H9 (cell line): ENCODE measurements around the gene PIP4K2A. TPM values are rescaled to one million over a fixed set of nuclear protein-coding genes. Genes with fewer than 3 reads are reported as not detected.
A peak's percentile ranks its signal among the peaks of the same experiment; 100 is the strongest.

ENCODE experiments used
- DNase-seq: peaks from one replicate; pipeline ENCODE4 v3.0.0-alpha.2; 2017
- H2AFZ ChIP-seq: one replicate; pipeline ENCODE4 v1.6.1; 2013; ENCODE audit warnings: mild to moderate bottlenecking, low read length, control low read depth, moderate library complexity
- H2AK5ac ChIP-seq: 2 replicates; pipeline ENCODE4 v1.6.1; 2013; ENCODE audit warnings: low read length, control low read depth, mixed read lengths; ENCODE audit not compliant: insufficient read length
- H2BK120ac ChIP-seq: one replicate; pipeline ENCODE4 v1.6.1; 2013; ENCODE audit warnings: low read depth, mild to moderate bottlenecking, low read length, control low read depth, inconsistent platforms; ENCODE audit not compliant: poor library complexity, severe bottlenecking
- H2BK12ac ChIP-seq: 2 replicates; pipeline ENCODE4 v1.6.1; 2013; ENCODE audit warnings: low read length, control low read depth, mixed read lengths, low read depth; ENCODE audit not compliant: insufficient read length
- H2BK15ac ChIP-seq: 2 replicates; pipeline ENCODE4 v1.6.1; 2013; ENCODE audit warnings: low read depth, low read length, control low read depth
- H2BK20ac ChIP-seq: one replicate; pipeline ENCODE4 v1.6.1; 2013; ENCODE audit warnings: low read depth, mild to moderate bottlenecking, low read length, control low read depth, inconsistent platforms; ENCODE audit not compliant: poor library complexity, severe bottlenecking
- H2BK5ac ChIP-seq: 2 replicates; pipeline ENCODE4 v1.6.1; 2013; ENCODE audit warnings: low read length, control low read depth, mixed read lengths; ENCODE audit not compliant: insufficient read length
- H3K14ac ChIP-seq: 2 replicates; pipeline ENCODE4 v1.6.1; 2013; ENCODE audit warnings: low read length, control low read depth; ENCODE audit not compliant: insufficient read depth
- H3K18ac ChIP-seq: 2 replicates; pipeline ENCODE4 v1.6.1; 2013; ENCODE audit warnings: low read depth, mild to moderate bottlenecking, mixed read lengths, low read length, control low read depth; ENCODE audit not compliant: insufficient read length
- H3K23ac ChIP-seq: 2 replicates; pipeline ENCODE4 v1.6.1; 2013; ENCODE audit warnings: low read length, control low read depth, mixed read lengths, low read depth; ENCODE audit not compliant: insufficient read length
- H3K23me2 ChIP-seq: 2 replicates; pipeline ENCODE4 v1.6.1; 2013; ENCODE audit warnings: low read depth, mild to moderate bottlenecking, mixed read lengths, low read length, control low read depth; ENCODE audit not compliant: insufficient read length, poor library complexity, severe bottlenecking
- H3K27ac ChIP-seq: 2 replicates; pipeline ENCODE4 v1.5.1; 2013; ENCODE audit warnings: low read length, control low read depth, mixed read lengths, low read depth; ENCODE audit not compliant: insufficient read length
- H3K27me3 ChIP-seq: 2 replicates; pipeline ENCODE4 v1.6.1; 2013; ENCODE audit warnings: low read length, control low read depth, inconsistent platforms; ENCODE audit not compliant: insufficient read depth
- H3K4ac ChIP-seq: 2 replicates; pipeline ENCODE4 v1.6.1; 2013; ENCODE audit warnings: low read depth, mild to moderate bottlenecking, control low read depth, inconsistent platforms, low read length, moderate library complexity
- H3K4me1 ChIP-seq: 2 replicates; pipeline ENCODE4 v1.6.1; 2013; ENCODE audit warnings: low read length, control low read depth, inconsistent platforms; ENCODE audit not compliant: insufficient read depth
- H3K4me2 ChIP-seq: 2 replicates; pipeline ENCODE4 v1.6.1; 2013; ENCODE audit warnings: low read length, control low read depth, mixed read lengths; ENCODE audit not compliant: insufficient read length, insufficient read depth
- H3K56ac ChIP-seq: 2 replicates; pipeline ENCODE4 v1.6.1; 2013; ENCODE audit warnings: low read depth, mild to moderate bottlenecking, mixed read lengths, low read length, control low read depth; ENCODE audit not compliant: insufficient read length
- H3K79me1 ChIP-seq: 2 replicates; pipeline ENCODE4 v1.6.1; 2013; ENCODE audit warnings: low read depth, mild to moderate bottlenecking, moderate library complexity, low read length, control low read depth, inconsistent platforms; ENCODE audit not compliant: insufficient read depth, poor library complexity, severe bottlenecking
- H3K79me2 ChIP-seq: 2 replicates; pipeline ENCODE4 v1.6.1; 2013; ENCODE audit warnings: low read length, control low read depth, inconsistent platforms; ENCODE audit not compliant: insufficient read depth
- H3K9ac ChIP-seq: 2 replicates; pipeline ENCODE4 v1.6.1; 2013; ENCODE audit warnings: low read length, control low read depth, mixed read lengths; ENCODE audit not compliant: insufficient read length; ENCODE audit errors: extremely low read depth
- H3K9me3 ChIP-seq: one replicate; pipeline ENCODE4 v1.6.1; 2013; ENCODE audit warnings: low read depth, low read length, inconsistent platforms; ENCODE audit not compliant: control insufficient read depth
- H3T11ph ChIP-seq: one replicate; pipeline ENCODE4 v1.6.1; 2013; ENCODE audit warnings: mild to moderate bottlenecking, low read length, control low read depth, inconsistent platforms
- H4K20me1 ChIP-seq: one replicate; pipeline ENCODE4 v1.6.1; 2013; ENCODE audit not compliant: control insufficient read depth, insufficient read length, insufficient read depth
- H4K5ac ChIP-seq: 2 replicates; pipeline ENCODE4 v1.6.1; 2013; ENCODE audit warnings: low read depth, mild to moderate bottlenecking, mixed read lengths, low read length, control low read depth; ENCODE audit not compliant: insufficient read length
- H4K8ac ChIP-seq: replicated peaks from 2 replicates; pipeline ENCODE4 v1.6.1; 2013; ENCODE audit warnings: low read length, control low read depth, mixed read lengths, low read depth; ENCODE audit not compliant: insufficient read length
- H4K91ac ChIP-seq: 2 replicates; pipeline ENCODE4 v1.6.1; 2013; ENCODE audit warnings: low read depth, mild to moderate bottlenecking, moderate library complexity, mixed read lengths, low read length, control low read depth; ENCODE audit not compliant: insufficient read length
- H3K27ac Mint-ChIP-seq, 3 experiments: 2 replicates in 2 of 3; 3 replicates in 1 of 3; pipeline ENCODE4 v1.8.0; 2020 to 2021; ENCODE audit warnings: mixed read lengths in 3 of 3, mild to moderate bottlenecking in 1 of 3, moderate library complexity in 1 of 3
- H3K27me3 Mint-ChIP-seq: 2 replicates; pipeline ENCODE4 v1.8.0; 2021; ENCODE audit warnings: low read depth, mild to moderate bottlenecking, moderate library complexity, mixed read lengths
- H3K36me3 Mint-ChIP-seq, 3 experiments: 2 replicates in 2 of 3; 3 replicates in 1 of 3; pipeline ENCODE4 v1.8.0; 2020 to 2021; ENCODE audit warnings: low read depth in 3 of 3, mixed read lengths in 3 of 3; ENCODE audit not compliant: insufficient read depth in 1 of 3
- H3K4me1 Mint-ChIP-seq, 2 experiments: 2 replicates each; pipeline ENCODE4 v1.8.0; 2020; ENCODE audit warnings: mixed read lengths in 2 of 2
- H3K4me3 Mint-ChIP-seq, 2 experiments: 2 replicates in 1 of 2; 3 replicates in 1 of 2; pipeline ENCODE4 v1.8.0; 2020 to 2021; ENCODE audit warnings: mild to moderate bottlenecking in 2 of 2, mixed read lengths in 2 of 2, moderate library complexity in 1 of 2
- H3K9me3 Mint-ChIP-seq, 2 experiments: 2 replicates in 1 of 2; 3 replicates in 1 of 2; pipeline ENCODE4 v1.8.0; 2020; ENCODE audit warnings: mild to moderate bottlenecking in 2 of 2, mixed read lengths in 2 of 2, moderate library complexity in 1 of 2
- WGBS: extraction: QIAGEN DNeasy Blood & Tissue Kit; methylation state at CpG from one replicate; pipeline ENCODE4 v1.1.7; 2013; ENCODE audit warnings: missing lambda C conversion rate, low lambda C conversion rate, mixed read lengths; ENCODE audit not compliant: insufficient read length; ENCODE audit errors: extremely low coverage; 5-methylcytosine and 5-hydroxymethylcytosine counted together
- total RNA-seq: library from RNA; stranded (reverse); gene quantifications from 2 replicates; pipeline ENCODE4 v1.2.1, GENCODE V29; 2021
- TF ChIP-seq, protein P1 (sequence below): fragments of 200-600 bp; sonication (generic); conservative IDR thresholded peaks from 3 replicates; pipeline ENCODE4 v1.8.0; 2021; ENCODE audit warnings: antibody characterized with exemption, mild to moderate bottlenecking

Gene PIP4K2A
- total RNA-seq, 1 experiment from 2014 or later, result 33.6 TPM

DNA sequence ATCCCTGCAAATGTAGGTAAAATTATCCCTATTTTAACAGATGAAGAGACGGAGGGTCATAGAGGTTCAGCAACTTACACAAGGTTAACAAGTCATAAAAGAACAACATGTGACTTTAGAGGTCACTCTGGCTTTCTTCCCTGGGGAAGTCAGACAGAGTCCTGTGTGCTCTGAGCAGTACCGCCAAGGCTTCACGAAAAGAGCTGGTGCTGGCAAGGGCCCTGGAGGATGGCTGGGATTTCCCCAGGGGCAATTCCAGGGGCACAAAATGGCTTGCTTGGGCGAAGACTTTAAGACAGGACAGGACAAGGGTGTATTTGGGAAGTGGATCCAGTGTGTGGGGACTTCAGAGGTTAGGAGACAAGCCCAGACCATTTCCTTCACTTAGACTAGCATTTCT lies 144.1 kb downstream of the PIP4K2A start:
- Histone ChIP-seq H2BK15ac (no peak overlapping the region), H3K56ac (no peak overlapping the region), H3K9ac (no peak overlapping the region), H2BK20ac (no peak overlapping the region), H2BK120ac (no peak overlapping the region), H3K79me1 (no peaks in the 10 kb centered on the region), H3K4me2 (no peak overlapping the region), H2AFZ (no peak overlapping the region), H3K27ac (no peak overlapping the region), H4K20me1 (no peaks in the 10 kb centered on the region), H3T11ph (no peak overlapping the region), H3K18ac (no peak overlapping the region), H4K91ac (no peak overlapping the region), H3K79me2 (no peaks in the 10 kb centered on the region), H3K27me3 (no peaks in the 10 kb centered on the region), H2BK5ac (no peak overlapping the region), H4K5ac (no peak overlapping the region), H3K4me1 (no peaks in the 10 kb centered on the region), H3K14ac (no peak overlapping the region), H3K9me3 (no peaks in the 10 kb centered on the region), H2AK5ac (no peak overlapping the region), H2BK12ac (no peak overlapping the region), H3K23me2 (no peaks in the 10 kb centered on the region), H3K4ac (no peak overlapping the region), H4K8ac (no peak overlapping the region), H3K23ac (no peak overlapping the region)
- Mint-ChIP-seq H3K27me3 (no peaks in the 10 kb centered on the region), H3K27ac (peak overlapping the region in 2 of 3 experiments; percentile 51 to 90; a peak in 5 of 7 replicates), H3K4me3 (no peak overlapping the region), H3K4me1 (peaks cover 9 to 10% of the 10 kb centered on the region in 2 experiments), H3K9me3 (peaks cover 8 to 10% of the 10 kb centered on the region in 2 experiments; a peak in 4 of 5 replicates), H3K36me3 (peaks cover 42 to 58% (median 55%) of the 10 kb centered on the region in 3 experiments)
- TF ChIP-seq, protein P1, sequence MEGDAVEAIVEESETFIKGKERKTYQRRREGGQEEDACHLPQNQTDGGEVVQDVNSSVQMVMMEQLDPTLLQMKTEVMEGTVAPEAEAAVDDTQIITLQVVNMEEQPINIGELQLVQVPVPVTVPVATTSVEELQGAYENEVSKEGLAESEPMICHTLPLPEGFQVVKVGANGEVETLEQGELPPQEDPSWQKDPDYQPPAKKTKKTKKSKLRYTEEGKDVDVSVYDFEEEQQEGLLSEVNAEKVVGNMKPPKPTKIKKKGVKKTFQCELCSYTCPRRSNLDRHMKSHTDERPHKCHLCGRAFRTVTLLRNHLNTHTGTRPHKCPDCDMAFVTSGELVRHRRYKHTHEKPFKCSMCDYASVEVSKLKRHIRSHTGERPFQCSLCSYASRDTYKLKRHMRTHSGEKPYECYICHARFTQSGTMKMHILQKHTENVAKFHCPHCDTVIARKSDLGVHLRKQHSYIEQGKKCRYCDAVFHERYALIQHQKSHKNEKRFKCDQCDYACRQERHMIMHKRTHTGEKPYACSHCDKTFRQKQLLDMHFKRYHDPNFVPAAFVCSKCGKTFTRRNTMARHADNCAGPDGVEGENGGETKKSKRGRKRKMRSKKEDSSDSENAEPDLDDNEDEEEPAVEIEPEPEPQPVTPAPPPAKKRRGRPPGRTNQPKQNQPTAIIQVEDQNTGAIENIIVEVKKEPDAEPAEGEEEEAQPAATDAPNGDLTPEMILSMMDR, result no peak
- WGBS, result no CpG with 5 or more reads among the region's 4 CpGs
- no peak for DNase-seq
